Lung (tissue), 12 donors: Measurements from ENCODE around the gene ATF2. TPM values are rescaled to one million over a fixed set of nuclear protein-coding genes. Genes with fewer than 3 reads are reported as not detected.

Experiments used
- ATAC-seq: fragments of 200-7000 bp; cut with Tn5 transposase; one replicate; pipeline ENCODE4 v1.9.1; 2020; ENCODE audit warnings: moderate number of reproducible peaks; ENCODE audit not compliant: insufficient read depth, low FRiP score
- DNase-seq, 3 donors: peaks; one replicate each; pipeline ENCODE4 v3.0.0-alpha.2; 2013 to 2017
- H3K27ac ChIP-seq, 2 donors: one replicate each; pipeline ENCODE4 v1.5.1; 2013; ENCODE audit warnings: mild to moderate bottlenecking in 2 of 2, moderate library complexity in 2 of 2, control low read depth in 1 of 2, inconsistent platforms in 1 of 2, low read depth in 1 of 2, low read length in 1 of 2
- H3K27me3 ChIP-seq, 3 donors: one replicate each; pipeline ENCODE4 v1.5.1; 2013; ENCODE audit warnings: low read length in 2 of 3; ENCODE audit not compliant: control insufficient read depth in 3 of 3, insufficient read depth in 3 of 3
- H3K36me3 ChIP-seq, 4 donors: one replicate each; pipeline ENCODE4 v1.5.1; 2013; ENCODE audit warnings: low read length in 4 of 4, mild to moderate bottlenecking in 1 of 4, moderate library complexity in 1 of 4; ENCODE audit not compliant: control insufficient read depth in 4 of 4, insufficient read depth in 4 of 4
- H3K4me1 ChIP-seq, 5 donors: one replicate each; pipeline ENCODE4 v1.5.1; 2013; ENCODE audit warnings: low read length in 5 of 5, mild to moderate bottlenecking in 2 of 5, moderate library complexity in 1 of 5; ENCODE audit not compliant: control insufficient read depth in 5 of 5, insufficient read depth in 5 of 5
- H3K4me3 ChIP-seq: one replicate; pipeline ENCODE4 v1.5.1; 2013; ENCODE audit warnings: mild to moderate bottlenecking, control low read depth, moderate library complexity
- H3K9ac ChIP-seq, 2 donors: one replicate each; pipeline ENCODE4 v1.5.1; 2013; ENCODE audit warnings: low read length in 2 of 2, control low read depth in 1 of 2; ENCODE audit not compliant: insufficient read depth in 1 of 2
- H3K9me3 ChIP-seq, 4 donors: one replicate each; pipeline ENCODE4 v1.5.1; 2013; ENCODE audit warnings: low read length in 3 of 4, mild to moderate bottlenecking in 1 of 4, moderate library complexity in 1 of 4; ENCODE audit not compliant: control insufficient read depth in 4 of 4, insufficient read depth in 3 of 4
- CTCF ChIP-seq: IDR thresholded peaks from 2 replicates; pipeline ENCODE4 v1.5.1; 2012; ENCODE audit warnings: mild to moderate bottlenecking; ENCODE audit errors: control extremely low read depth, extremely low read depth
- WGBS, 2 donors: extraction: QIAGEN DNeasy Blood & Tissue Kit; methylation state at CpG; one replicate each; pipeline ENCODE4 v1.1.7; 2013; 5-methylcytosine and 5-hydroxymethylcytosine counted together
- polyA plus RNA-seq, 2 donors: library from polyadenylated mRNA; stranded (reverse); fragments of 200-250 nt; gene quantifications; one replicate each; pipeline ENCODE4 v1.2.1, GENCODE V29; 2013
- total RNA-seq, 2 donors: library from RNA; depleted of rRNA in 1 of 2; stranded (reverse); fragments of >200 nt in 1 of 2; gene quantifications; one replicate each; pipeline ENCODE4 v1.2.1, GENCODE V29; 2014 to 2021
- donor health status: control.
- donor health status: control.
- donor health status: Bipolar disorder and iron deficiency.
- donor health status: healthy.
- donor health status: DM: yes; HTN: yes; CAD: no.

Gene ATF2
- total and polyA plus RNA-seq, 4 donors, result 16.3 to 92.7 (median 30.2) TPM

DNA sequence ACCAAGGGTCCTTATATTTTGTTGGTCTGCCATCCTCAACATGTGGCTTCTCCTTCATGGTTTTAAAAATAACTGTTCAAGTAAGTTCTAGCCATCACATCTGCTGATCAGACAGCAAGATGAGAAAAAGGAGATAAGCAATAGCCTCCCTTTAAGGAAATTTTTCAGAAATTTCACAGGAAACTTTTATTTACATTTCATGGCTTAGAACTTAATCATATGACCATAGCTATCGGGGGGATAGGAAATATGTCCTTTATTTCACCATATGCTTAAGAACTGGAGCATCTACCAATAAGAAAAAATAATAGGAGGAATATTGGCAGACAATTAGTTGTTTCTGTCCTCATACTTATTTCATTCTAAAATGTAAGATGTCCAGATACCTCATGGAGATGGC lies 16.2 kb downstream of the ATF2 start:
- H3K27ac ChIP-seq, result no peak overlapping the region
- H3K27me3 ChIP-seq, result no peaks in the 10 kb centered on the region
- peaks cover 0 to 10% (median 4%) of the 10 kb centered on the region in 4 donors for H3K36me3 ChIP-seq
- TF ChIP-seq CTCF, result no peak
- no peak for ATAC-seq
- H3K9ac ChIP-seq, result no peak overlapping the region
- no peaks in the 10 kb centered on the region for H3K9me3 ChIP-seq
- WGBS, 2 donors, result 55 to 65% methylated on average over 1 of the region's 1 CpG
- H3K4me1 ChIP-seq, result peaks cover 0 to 24% (median 0%) of the 10 kb centered on the region in 5 donors
- H3K4me3 ChIP-seq, result no peak overlapping the region
- no peak for DNase-seq

GRCh38 chr2:175147186-175147585 lies 20.8 kb downstream of the ATF2 start:
- ATAC-seq (no peak), DNase-seq (no peak)
- TF ChIP-seq CTCF, result no peak
- Histone ChIP-seq H3K4me1 (peaks cover 0 to 20% (median 0%) of the 10 kb centered on the region in 5 donors), H3K4me3 (no peak overlapping the region), H3K27me3 (no peaks in the 10 kb centered on the region), H3K36me3 (peaks cover 0 to 9% (median 4%) of the 10 kb centered on the region in 4 donors), H3K9me3 (no peaks in the 10 kb centered on the region), H3K9ac (no peak overlapping the region), H3K27ac (no peak overlapping the region)
- 87 to 89% methylated on average over 4 of the region's 4 CpGs for WGBS, 2 donors

DNA sequence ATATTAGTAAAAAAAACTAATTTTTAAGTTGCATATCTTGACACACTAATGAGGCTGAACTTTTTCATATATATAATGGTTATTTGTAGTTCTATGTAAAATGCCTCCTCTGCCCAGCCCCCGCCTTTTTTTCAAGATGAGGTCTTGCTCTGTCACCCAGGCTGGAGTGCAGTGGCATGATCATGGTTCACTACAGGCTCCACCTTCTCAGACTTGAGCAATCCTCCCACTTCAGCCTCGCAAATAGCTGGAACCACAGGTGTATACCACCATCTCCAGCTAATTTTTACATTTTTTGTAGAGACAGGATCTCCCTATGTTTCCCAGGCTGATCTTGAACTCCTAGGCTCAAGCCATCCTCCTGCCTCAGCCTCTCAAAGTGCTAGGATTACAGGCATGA lies 24.3 kb downstream of the ATF2 start:
- TF ChIP-seq CTCF, result no peak
- H3K4me3 ChIP-seq, result no peak overlapping the region
- no peak overlapping the region for H3K9ac ChIP-seq
- H3K27me3 ChIP-seq, result no peaks in the 10 kb centered on the region
- peaks cover 0 to 10% (median 0%) of the 10 kb centered on the region in 5 donors for H3K4me1 ChIP-seq
- H3K36me3 ChIP-seq, result peaks cover 0 to 3% (median 0%) of the 10 kb centered on the region in 4 donors
- WGBS, 2 donors, result 96 to 98% methylated on average over 2 of the region's 2 CpGs
- ATAC-seq (no peak), DNase-seq (no peak)
- H3K9me3 ChIP-seq, result no peaks in the 10 kb centered on the region
- no peak overlapping the region for H3K27ac ChIP-seq

DNA sequence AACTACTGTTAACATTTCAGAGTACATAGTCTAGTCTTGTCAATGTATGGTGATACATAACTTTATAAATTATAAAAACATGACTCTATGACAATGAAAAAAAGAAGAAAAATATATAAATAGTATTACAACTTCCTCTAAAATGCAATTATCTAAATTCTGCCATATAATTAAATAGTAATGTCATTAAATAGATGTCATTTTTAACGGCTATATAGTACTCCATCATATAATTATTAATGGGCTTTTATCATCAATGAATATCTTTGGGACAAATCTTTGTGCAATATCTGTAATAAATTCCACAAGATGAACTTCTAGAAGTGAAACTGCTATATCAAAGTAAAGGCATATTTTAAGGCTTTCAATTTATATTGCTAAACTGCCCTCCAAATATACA lies 24.8 kb downstream of the ATF2 start:
- no peak for TF ChIP-seq CTCF
- no peak overlapping the region for H3K27ac ChIP-seq
- no peaks in the 10 kb centered on the region for H3K27me3 ChIP-seq
- no peaks in the 10 kb centered on the region for H3K9me3 ChIP-seq
- 95 to 97% methylated on average over 1 of the region's 1 CpG for WGBS, 2 donors
- ATAC-seq (no peak), DNase-seq (no peak)
- peaks cover 0 to 3% (median 0%) of the 10 kb centered on the region in 4 donors for H3K36me3 ChIP-seq
- no peak overlapping the region for H3K4me3 ChIP-seq
- H3K9ac ChIP-seq, result no peak overlapping the region
- H3K4me1 ChIP-seq, result peaks cover 0 to 10% (median 0%) of the 10 kb centered on the region in 5 donors
